Measurements from ENCODE around the gene TULP1.

Gene TULP1

DNA sequence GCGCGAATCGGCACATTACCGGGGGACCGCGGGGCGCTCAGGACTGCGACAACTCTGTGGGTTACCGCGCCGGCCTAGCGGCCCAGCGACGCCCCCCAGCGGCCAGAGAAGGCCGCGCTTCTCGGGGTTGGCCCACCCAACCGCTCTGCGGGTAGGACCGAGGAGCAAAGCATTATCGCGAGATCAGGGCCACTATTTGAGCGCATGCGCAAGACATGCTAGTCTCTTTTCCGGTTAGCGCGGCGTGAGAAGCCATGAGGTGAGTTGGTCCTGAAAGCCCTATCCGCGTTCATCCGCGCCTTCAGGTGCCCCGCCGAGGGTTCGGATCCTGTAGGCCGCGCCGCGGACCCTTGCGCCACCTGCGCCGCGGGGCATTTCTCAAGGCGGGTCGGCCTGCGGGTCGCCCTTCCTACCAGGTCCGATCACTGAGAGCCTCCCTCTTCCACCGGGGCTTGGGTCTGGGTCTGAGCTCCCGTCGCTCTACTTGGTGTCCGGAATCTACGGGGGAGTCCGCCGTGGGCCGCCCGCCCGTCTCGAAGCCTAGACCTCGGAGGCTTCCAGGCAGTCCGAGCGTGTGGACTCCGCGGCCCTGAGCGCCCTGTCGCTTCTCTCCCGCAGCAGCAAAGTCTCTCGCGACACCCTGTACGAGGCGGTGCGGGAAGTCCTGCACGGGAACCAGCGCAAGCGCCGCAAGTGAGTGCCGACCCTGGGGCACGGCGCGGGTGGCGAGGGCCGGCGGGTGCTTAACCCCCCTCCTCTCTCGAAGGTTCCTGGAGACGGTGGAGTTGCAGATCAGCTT, 44.3 kb downstream of the TULP1 start, which contains the start of gene RPL10A:
TSS of gene RPL10A (plus strand) at position 221 of the 799 bp plus-strand sequence. CDS start at position 255, 34 bp downstream.
- TF ChIP-seq, protein P1, sequence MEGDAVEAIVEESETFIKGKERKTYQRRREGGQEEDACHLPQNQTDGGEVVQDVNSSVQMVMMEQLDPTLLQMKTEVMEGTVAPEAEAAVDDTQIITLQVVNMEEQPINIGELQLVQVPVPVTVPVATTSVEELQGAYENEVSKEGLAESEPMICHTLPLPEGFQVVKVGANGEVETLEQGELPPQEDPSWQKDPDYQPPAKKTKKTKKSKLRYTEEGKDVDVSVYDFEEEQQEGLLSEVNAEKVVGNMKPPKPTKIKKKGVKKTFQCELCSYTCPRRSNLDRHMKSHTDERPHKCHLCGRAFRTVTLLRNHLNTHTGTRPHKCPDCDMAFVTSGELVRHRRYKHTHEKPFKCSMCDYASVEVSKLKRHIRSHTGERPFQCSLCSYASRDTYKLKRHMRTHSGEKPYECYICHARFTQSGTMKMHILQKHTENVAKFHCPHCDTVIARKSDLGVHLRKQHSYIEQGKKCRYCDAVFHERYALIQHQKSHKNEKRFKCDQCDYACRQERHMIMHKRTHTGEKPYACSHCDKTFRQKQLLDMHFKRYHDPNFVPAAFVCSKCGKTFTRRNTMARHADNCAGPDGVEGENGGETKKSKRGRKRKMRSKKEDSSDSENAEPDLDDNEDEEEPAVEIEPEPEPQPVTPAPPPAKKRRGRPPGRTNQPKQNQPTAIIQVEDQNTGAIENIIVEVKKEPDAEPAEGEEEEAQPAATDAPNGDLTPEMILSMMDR (IDR thresholded peaks at IDR 0.05; ENCODE audit: low read depth, low read length, missing control alignments): peak; percentile 99
- peak within 1 kb of the TSS; percentile 90 for H3K4me3 ChIP-seq (replicated peaks; ENCODE audit: low read depth, low read length)
- DNase-seq (ENCODE audit: extremely low read depth, low read depth): peak; percentile 97

DNA sequence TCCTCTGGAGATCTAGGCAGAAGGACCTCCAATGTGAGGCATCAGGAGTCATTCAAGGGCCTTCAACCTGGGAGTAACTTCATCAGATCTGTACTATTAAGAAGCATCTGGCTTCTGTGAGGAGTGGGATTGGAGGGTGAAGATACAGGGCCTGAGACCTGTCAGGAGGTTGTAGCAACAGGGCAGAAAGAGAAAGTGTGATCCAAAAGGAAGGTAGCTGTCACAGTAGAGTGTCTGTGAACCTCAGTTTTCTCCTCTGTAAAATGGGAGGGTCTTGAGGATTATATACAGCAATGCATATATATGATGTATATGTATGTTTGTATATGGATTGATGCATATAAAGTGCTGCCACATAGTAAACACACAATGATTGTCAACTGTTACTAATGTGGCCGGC, 47.0 kb downstream of the TULP1 start:
- no peak for DNase-seq (ENCODE audit: extremely low read depth, low read depth)
- H3K4me3 ChIP-seq (replicated peaks; ENCODE audit: low read depth, low read length): no peak overlapping the region
- TF ChIP-seq, protein P1 (IDR thresholded peaks at IDR 0.05; ENCODE audit: low read depth, low read length, missing control alignments): no peak

DNA sequence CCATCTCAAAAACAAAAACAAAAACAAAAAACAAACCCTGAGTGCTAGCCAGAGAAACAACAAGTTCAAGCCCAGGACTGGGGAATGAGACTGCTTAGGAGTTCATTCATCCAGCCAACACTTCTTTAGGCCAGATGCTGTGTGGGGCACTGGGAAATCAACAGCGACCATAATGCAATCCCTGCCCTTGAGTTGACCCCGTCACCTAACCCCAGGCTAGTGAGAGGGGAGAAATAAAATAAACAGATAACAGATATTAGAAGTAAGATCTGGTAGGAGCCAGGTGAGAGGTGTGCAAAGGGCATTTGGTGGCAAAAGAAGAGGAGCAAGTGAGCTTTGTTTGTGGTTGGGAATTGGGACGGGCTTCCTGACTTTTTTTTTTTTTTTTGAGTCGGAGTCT, 49.4 kb downstream of the TULP1 start:
- TF ChIP-seq, protein P1 (IDR thresholded peaks at IDR 0.05; ENCODE audit: low read depth, low read length, missing control alignments): no peak
- H3K4me3 ChIP-seq (replicated peaks; ENCODE audit: low read depth, low read length): no peak overlapping the region
- DNase-seq (ENCODE audit: extremely low read depth, low read depth): no peak

DNA sequence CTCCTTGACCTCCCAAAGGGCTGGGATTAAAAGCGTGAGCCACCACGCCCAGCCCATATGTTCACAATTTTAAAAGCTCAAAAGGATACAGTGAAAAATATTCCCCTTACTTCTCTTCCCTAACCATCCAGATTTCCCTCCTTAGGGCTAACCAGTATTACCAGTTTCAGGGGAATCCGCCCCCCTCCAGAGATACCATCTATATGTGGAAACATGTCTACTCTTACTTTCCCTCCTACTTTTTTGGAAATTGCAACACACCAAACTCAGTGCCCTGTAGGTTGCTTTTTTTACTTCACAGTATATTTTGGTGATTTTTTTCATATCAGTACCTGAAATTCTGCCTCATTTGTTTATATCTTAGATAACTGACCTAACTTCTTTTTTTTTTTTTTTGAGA, 51.4 kb downstream of the TULP1 start:
- H3K4me3 ChIP-seq (replicated peaks; ENCODE audit: low read depth, low read length): no peak overlapping the region
- DNase-seq (ENCODE audit: extremely low read depth, low read depth): no peak
- TF ChIP-seq, protein P1 (IDR thresholded peaks at IDR 0.05; ENCODE audit: low read depth, low read length, missing control alignments): no peak

DNA sequence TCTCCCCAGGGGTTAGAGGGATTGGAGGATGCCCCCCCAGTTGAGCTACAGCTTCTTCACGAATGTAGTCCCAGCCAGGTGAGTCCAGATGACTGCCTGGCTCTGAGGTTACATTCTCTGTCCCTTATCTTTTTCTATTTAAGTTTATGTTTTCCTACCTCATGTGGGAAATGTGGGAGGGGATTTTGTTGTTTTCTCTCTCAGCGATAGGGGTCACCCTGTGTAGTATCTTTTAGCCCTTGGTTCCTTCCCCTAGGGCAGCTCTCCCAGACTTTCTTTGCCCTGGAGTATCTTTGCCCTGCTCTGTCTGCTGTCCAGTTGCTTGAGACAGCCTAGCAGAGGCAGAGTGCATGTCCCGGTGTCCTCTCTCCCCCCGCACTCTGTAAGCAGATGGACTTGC, 54.8 kb downstream of the TULP1 start:
- TF ChIP-seq, protein P1 (IDR thresholded peaks at IDR 0.05; ENCODE audit: low read depth, low read length, missing control alignments): no peak
- no peak for DNase-seq (ENCODE audit: extremely low read depth, low read depth)
- H3K4me3 ChIP-seq (replicated peaks; ENCODE audit: low read depth, low read length): no peak overlapping the region

DNA sequence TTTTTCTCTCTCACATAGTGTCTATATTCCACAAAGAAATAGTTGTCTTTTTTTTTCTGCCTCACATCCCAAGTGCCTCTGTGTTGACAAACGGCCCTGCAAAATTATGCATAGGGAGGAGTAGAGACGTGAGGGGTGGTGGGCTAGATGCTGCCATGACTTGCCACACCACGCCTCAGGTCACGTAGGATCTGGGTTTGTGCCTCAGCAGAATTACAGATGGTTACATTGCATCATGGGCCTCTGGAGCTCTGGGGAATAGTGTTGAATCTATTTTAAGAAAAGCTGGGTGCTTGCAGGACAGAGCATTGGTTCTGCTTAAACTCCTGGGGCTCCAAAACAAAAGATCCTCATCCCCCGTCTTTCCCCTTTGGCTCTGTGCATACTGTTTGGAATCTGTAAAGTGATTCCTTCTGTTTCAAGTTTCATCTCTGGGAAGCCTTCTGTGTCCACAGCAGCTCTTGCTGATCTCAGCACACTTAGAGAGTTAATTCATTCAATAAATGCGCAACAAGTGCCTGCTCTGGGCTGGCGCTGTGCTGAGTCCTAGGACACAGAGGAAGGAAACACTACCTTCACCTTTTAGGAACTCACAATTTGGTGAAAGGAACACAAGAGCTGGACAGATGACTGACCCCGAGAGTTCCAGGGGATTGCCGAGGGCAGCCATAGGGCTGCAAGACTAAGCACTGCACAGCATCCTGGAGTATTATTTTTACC, 58.1 kb downstream of the TULP1 start:
- no peak for DNase-seq (ENCODE audit: extremely low read depth, low read depth)
- TF ChIP-seq, protein P1 (IDR thresholded peaks at IDR 0.05; ENCODE audit: low read depth, low read length, missing control alignments): no peak
- peak overlapping the region; percentile 68 for H3K4me3 ChIP-seq (replicated peaks; ENCODE audit: low read depth, low read length)

All from HFF-Myc (cell line).